GM21367 (cell line): Measurements from ENCODE around the gene EZH2.

Experiments used
- ATAC-seq: cut with Tn5 transposase; IDR thresholded peaks from one replicate; pipeline ENCODE4 v1.9.1; 2021; ENCODE audit not compliant: unreplicated experiment

EZH2 gene

DNA sequence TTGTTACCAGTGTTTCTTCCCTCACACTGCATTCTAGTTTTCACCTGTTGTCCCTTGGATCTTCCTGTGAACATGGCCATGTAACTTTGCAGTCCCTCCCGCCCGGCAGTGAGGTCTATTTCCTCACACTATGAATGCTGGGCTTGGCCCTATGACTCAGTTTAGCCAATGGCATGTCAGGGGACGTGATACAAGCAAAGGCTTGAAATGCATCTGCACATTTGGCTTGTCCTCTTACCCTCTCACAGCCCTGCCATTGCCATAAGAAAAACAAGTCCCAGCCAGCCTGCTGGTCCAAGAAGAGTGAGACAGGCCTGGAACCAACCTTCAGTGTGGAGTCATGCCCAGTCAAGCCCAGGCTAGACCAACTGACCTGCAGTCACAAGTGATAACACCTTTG lies 17.1 kb upstream of the EZH2 start:
- no peak for ATAC-seq

DNA sequence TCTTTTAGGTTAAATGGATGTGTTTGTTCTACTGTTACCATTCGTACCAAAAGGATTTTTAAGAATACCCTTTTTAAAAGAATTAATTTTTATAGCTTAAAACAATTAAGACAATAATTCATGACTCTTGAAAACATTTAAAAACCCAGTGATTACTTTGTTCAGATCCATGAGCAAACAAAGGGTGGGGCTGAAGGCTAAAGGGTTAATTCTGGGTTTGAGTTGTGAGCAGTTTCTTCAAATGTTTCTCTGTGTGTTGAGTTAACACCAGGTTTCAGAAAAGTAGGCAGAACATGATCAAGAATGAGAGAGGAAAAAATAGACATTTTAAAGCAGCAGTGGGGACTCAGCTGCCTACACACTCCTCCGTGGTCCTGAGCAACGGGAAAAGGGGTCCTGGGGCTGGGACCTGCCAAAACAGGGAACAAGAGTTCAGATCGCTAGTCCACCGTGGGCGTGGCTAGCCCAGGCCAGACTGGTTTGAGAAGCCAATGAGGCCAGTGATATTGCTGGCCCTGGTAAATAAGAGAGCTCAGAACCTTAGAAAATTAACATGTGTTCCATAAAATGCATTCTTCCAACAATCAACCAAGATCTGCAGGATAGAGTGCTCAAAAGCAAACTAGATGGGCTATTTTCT lies 14.9 kb upstream of the EZH2 start:
- no peak for ATAC-seq

DNA sequence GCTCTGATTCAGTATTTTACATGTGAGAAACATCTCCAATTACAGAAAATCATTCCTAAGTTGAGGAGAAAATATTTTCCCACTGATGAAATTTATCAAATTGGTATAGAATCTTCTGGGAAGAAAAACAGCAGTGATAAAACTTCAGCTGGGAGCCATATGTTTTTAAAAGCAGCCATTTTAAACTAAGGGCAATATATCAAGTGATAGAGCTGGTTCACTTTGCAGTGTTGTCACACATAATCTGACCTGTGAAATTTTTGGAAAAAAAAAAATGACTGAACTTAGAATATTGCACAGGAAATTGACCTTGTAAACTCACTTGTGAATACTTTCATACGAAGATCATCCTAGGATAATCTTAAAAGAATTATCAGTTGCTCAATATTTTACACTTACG lies 10.5 kb upstream of the EZH2 start:
- ATAC-seq: no peak

DNA sequence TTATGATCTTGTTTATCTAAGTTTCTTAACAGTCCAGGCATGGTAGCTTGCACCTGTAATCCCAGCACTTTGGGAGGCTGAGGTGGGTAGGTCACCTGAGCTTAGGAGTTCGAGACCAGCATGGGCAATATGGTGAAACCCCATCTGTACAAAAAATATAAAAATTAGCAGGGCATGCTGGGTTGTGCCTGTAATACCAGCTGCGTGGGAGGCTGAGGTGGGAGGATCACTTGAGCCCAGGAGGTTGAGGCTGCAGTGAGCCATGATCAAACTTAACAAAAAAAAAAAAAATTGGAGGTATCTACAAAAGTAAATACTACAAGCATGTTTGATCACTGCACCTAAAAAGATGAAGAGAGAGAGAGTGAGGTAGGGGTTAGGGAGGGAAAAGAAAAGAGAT lies 9.0 kb upstream of the EZH2 start:
- ATAC-seq: no peak

DNA sequence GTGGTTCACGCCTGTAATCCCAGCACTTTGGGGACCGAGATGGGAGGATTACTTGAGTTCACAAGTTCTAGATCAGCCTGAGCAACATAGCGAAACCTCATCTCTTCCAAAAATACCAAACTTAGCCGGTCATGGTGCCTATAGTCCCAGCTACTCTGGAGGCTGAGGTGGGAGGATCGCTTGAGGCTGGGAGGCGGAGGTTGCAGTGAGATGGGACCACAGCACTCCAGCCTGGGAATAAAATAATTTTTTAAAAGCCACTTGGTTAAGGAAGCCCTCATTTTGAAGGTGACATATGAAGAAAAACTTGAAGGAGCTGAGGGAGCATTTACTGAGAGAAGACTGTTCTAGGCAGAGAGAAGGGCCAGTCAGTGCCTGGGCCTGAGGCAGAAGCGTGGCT lies 4.2 kb upstream of the EZH2 start:
- no peak for ATAC-seq

DNA sequence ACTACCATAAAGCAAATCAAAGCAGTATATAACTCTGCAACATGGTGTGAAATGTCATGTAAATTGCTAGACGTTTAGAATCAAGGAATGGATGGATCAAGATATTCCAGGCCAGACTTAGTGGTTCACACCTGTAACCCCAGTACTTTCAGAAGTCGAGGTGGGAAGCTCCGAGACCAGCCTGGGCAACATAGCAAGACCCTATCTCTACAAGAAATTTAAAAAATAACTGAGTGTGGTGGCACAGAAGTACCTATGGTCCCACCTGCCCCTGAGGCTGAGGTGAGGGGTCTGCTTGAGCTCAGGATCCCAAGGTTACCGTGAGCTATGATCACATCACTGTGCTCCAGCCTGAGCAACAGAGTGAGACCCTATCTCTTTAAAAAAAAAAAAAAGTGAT lies 2.8 kb upstream of the EZH2 start:
- ATAC-seq: no peak

DNA sequence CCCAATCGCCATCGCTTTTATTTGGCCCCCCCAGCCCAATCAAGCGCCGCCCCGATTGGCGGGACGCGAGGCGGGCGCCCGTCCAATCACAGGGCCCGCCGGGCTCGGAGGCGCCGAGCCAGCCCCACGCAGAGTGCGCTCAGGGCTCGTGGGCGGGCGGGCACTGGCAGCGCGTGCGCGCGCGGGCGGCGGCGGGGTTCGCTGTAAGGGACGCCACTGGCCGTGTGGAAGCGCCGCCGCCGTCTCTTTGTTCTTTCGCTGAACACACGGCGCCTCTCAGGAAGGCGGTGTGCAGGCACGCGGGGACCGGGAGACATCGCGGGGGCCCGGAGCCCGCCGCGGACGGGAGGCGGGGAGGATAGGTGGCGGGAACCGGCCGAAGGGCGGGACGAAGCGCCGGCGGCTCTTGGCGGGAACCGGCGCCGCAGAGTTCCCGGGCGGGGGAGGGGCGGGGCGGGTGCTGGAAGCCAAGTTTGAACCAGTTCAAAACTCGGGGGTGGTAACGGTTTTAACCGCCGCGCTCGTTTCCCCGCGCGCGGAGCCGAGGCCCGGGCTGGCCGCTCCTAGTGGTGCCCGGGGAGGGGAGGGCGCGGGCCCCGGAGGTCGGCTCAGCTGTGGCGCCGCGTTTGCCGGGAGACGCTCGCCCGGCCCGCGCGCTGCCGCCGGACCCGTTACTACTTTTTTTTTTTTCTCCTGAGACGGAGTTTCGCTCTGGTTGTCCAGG lies 370 bp upstream of the EZH2 start:
- peak; percentile 81 for ATAC-seq

DNA sequence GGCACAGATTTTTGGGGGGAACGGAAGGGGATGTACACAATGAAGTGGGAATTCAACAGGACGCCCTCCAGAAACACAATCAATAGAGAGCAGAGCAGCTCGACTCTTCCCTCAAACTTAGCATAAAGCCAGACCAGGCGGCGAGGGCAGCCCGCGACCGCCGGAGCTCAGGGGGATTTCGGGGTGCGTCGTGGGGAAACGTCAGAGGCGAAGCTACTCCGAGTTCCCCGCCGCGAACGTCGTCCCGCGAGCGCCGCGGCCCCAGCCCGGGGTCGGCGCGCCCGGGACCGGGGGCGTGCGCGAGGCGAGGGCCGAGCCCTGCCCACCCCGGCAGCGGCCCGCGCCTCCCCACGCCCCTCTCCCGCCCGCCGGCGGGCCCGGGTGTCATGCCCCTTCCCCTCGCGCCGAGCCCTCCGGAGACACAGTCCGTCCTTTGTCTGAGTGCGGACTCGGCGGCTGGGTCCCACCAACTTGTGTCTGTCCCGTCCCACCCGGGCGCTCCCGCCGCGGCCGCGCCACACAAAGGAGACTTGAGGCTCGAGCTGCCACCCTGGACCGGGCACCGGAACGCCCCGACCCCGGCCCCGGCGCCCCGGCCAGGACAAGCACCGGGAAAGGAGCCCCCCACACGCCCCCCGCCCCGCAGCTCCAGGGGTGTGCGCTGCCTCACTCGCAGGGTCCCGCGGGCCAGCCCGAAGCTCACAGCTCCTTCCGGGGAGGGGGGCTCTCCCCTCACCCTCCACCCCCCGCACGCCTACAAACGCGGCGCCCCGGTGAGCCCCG lies 634 bp downstream of the EZH2 start:
- peak; percentile 17 for ATAC-seq

DNA sequence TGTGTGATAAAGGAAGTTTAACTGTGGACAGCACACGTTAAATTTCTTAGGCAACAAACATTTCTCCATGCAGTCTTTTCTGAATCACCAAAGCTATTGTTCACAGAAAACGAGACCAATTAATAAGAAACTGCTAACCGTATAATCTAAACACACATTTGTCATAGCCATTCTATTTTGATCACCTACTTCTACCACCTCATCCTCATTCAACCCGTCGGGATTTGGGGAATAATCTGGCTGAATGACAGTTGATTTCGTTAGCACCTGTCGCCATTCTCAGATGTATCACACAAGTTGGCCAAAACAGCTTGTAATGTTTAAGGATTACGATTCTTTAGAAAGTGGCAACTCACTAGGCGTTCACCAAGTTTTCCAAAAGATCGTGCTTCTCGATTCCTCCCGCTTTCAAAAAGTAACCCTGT lies 1.2 kb downstream of the EZH2 start:
- no peak for ATAC-seq

DNA sequence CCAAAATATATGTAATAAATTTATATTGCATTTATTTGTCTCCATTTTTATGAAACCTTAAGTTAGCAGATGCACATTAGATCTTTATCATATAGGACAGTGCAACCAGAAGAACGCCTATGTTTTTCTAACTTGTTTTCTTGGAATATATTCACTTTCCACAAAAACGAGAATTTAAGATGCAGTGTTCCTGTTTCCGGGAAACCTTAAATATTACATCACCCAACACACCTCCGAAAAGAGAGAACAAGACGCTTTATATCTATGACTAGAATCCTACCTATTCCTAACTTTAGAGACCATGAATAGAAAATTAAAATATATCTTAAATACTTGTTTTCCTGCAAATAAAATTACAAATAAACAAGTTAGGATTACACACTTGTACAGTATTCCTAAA lies 1.9 kb downstream of the EZH2 start:
- ATAC-seq: no peak

DNA sequence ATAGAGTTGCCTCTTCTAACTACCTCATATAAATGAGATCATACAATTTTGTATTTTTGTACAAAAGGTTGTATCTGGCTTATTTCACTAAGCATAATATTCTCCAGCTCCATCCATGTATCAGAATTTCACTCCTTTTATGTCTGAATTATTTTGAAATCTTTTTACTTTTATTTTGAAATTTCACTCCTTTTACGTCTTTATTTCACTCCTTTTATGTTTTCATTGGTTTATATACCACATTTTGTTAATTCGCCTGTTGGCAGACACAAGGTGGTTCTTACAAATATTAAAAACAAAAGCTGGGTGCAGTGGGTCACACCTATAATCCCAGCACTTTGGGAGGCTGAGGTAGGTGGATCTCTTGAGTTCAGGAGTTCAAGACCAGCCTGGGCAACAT lies 5.8 kb downstream of the EZH2 start:
- ATAC-seq: no peak

DNA sequence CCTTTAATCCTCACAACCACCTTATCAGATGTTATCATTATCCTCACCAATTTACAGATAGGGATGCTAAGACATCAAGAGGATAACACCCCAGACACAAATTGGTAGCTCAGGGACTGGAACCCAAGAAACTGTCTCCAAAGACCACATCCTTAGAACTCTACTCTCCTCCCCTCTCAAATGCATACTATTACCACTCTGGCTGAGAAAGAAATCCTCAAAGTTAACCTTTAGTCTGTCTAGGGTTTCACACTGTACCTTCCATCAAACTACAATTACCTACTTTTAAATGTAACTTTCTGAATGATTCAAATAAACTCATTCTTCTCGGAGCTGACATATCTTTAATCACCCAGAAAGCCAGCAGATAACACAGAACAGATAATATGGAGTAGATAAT lies 6.6 kb downstream of the EZH2 start:
- ATAC-seq: no peak

DNA sequence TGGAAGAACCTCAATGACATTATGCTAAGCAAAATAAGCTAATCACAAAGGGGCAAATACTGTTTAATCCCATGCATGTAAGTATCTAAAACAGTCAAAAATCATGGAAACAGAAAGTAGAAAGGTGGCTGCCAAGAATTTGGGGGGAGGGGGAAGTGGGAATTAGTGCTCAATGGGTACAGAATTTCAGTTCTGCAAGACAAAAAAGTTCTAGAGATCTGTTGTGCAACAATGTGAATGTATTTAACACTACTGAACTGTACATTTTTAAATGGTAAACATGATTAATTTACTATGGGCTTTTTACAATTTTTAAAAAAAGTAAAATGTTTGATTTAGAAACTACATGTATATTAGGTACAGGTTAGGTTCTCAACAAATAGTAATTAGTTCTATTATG lies 11.9 kb downstream of the EZH2 start:
- no peak for ATAC-seq

DNA sequence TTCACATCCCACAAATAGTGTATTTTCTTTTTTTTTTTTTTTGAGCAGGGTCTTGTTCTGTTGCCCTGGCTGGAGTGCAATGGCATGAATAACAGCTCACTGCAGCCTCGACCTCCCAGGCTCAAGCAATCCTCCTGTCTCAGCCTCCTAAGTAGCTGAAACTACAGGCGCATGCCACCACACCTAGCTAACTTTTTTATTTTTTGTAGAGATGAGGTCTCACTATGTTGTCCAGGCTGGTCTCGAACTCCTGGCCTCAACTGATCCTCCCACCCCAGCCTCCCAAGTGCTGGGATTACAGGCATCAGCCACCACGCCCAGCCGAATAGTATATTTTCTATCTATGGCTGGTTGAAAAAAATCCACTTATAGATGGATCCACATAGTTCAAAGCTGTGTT lies 12.5 kb downstream of the EZH2 start:
- no peak for ATAC-seq

DNA sequence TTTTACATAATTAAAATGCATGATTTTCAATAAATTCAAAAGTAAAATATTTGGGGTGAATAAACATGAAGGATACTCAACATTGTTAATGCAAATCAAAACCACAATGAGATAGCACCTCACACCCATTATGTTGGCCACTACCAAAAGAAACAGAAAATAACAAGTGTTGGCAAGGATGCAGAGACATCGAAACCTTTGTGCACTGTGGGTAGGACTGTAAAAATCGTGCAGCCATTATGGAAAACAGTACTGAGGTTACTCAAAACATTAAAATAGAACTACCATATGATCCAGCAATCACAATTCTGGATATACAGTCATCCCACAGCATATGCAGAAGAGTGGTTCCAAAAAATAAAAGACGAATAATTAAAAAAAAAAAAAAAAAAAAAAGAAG lies 13.1 kb downstream of the EZH2 start:
- no peak for ATAC-seq

DNA sequence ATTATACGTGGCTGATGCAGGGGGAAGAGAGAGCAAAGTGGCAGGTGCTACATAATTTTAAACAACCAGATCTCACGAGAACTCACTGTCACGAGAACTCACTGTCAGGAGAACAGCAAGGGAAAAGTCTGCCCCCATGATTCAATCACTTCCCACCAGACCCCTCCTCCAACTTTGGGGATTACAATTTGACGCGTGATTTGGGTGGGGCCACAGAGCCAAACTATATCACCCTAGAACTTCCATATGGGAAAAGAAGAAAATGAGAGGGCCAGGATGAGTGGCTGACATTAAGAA lies 15.8 kb downstream of the EZH2 start:
- no peak for ATAC-seq

DNA sequence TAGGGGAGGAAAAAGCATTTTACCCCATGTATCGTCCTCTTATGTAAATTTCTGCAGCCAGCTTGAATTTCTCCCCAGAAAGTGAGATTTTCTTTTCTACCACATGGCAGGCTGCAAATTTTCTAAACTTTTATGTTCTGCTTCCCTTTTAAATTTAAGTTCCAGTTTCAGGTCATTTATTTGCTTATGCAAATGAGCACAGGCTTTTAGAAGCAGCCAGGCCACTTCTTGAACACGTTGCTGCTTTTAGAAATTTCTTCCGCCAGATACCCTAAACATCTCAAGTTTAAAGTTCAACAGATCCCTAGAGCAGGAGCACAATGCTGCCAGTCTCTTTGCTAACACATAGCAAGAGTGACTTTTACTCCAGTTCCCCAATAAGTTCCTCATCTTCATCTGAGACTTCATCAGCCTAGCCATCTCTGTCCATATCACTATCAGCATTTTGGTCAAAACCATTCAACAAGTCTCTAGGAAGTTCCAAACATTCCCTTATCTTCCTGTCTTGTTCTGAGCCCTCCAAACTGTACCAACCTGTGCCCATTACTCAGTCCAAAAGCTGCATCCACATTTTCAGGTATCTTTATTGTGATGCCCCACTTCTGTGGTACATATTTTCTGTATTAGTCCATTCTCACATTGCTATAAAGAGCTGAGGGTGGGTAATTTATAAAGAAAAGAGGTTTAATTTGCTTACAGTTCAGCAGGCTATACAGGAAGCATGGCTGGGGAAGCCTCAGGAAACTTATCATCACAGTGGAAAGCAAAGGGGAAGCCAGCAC lies 16.3 kb downstream of the EZH2 start:
- no peak for ATAC-seq

DNA sequence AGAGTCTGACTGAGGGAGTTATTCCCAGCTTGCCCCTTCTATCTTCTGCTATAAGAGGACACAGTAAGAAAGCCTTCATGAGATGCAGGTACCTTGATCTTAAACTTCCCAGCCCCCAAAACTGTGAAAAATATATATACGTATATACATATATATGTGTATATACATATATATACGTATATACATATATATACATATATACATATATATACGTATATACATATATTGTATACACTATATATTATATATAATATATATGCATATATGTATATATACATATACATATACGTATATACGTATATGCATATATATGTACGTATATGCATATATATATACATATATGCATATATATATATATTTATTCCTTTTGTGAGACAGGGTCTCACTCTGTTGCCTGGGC lies 17.7 kb downstream of the EZH2 start:
- no peak for ATAC-seq

DNA sequence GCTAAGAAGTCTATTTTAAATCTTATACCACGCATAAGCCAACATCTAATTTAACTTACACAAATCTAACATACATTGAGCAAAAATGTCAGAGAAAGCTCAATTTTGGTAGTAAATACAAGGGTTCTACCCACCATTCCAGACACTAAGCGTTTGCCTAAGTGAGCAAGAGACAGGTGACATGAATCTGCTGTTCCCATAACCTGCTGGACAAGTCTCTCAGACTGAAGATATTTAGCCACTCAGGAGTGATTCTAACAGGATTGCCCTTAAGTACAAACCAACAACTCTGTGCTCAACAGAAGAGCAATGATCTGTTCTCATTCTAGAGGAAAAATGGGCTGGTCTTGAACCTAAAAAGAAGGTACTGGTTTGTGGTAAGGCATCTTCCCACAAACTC lies 18.8 kb downstream of the EZH2 start:
- ATAC-seq: no peak

DNA sequence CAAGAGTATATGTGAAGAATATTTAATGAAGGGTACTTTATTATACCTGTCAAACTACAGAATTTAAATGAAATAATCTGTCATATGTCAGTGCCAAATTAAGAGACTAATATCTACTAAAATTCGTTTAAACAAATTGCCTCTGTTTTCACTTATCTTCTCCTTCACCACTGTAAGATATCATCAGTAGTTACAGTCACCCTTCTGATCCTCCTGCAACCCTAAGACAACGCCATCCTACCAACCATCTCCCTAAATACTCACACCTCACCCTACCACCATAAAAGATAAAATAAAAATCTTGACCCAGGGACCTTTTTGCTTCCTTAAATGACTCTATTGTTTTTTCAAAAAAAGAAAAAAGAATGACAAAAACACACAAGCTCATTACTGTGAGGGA lies 20.8 kb downstream of the EZH2 start:
- no peak for ATAC-seq

DNA sequence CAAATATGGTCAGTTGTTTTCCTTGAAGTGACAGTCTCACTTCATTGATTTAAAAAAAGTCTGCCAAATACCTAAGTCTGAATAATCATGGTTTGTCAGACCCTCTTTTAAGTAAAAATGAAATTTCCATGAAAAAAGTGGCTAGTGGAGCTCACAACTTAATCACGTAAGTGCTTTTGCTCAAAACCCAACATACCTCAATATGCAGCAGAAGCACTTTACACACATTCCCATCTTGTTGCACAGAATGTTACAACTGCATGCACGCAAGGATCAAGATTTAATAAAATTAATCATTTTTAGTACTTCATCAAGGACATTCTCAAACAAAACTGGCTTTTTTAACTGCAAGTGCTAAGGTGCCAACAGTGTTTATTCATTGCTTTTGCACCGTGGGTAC lies 21.6 kb downstream of the EZH2 start:
- no peak for ATAC-seq

DNA sequence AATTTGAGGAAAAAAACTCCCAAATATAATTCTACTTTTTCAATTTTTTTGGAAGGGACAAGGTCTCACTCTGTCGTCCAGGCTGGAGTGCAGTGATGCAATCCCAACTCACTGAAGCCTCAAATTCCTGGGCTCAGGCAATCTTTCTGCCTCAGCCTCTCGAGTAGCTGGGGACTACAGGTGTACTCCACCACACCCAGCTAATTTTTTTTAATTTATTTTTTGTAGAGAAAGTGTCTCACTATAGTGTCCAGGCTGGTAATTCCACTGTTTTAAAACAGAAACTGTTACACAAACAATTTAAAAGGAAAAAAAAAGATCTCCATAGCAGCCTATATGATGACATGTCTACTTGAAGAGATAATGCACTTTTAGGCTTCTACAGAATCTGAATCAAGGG lies 25.6 kb downstream of the EZH2 start:
- no peak for ATAC-seq
